Stimulated activated CD4-positive, alpha-beta T cell treated with anti-CD3 and anti-CD28 coated beads, Interleukin-15, amount 100 ng/mL, for 24 hours (primary cell): Measurements from ENCODE around the gene RNF41.
"Not testable (repeated sequence)": the region's sequence is repeated elsewhere in the genome, so short reads cannot be mapped to it uniquely, and the experiment has no call there.

Experiments used
- DNase-seq: peaks from one replicate; pipeline ENCODE4 v3.0.0-alpha.2; 2020

Gene RNF41

GRCh38 chr12:56221757-56222530 lies at the start of gene RNF41:
RNF41 (minus strand) TSS chr12:56221922; CDS start chr12:56214047, 7,875 bp downstream.
- DNase-seq, result peak; percentile 95

GRCh38 chr12:56271031-56271430 lies 49.3 kb upstream of the RNF41 start:
- no peak for DNase-seq

GRCh38 chr12:56267443-56268071 lies 45.8 kb upstream of the RNF41 start:
- DNase-seq, result no peak

GRCh38 chr12:56266693-56267442 lies 45.1 kb upstream of the RNF41 start, which contains the start of gene COQ10A:
COQ10A (plus strand) TSS chr12:56266942; CDS start chr12:56267119, 177 bp downstream.
- peak; percentile 91 for DNase-seq

GRCh38 chr12:56266068-56266692 lies 44.5 kb upstream of the RNF41 start:
- DNase-seq, result not testable (repeated sequence)

- DNase-seq, result peak; percentile 24
Measured at GRCh38 chr12:56262955-56263354, 41.2 kb upstream of the RNF41 start.

- DNase-seq, result no peak
Measured at GRCh38 chr12:56261503-56262232, 39.9 kb upstream of the RNF41 start.

- no peak for DNase-seq
Measured at GRCh38 chr12:56260921-56261320, 39.2 kb upstream of the RNF41 start.

GRCh38 chr12:56260380-56260779 lies 38.7 kb upstream of the RNF41 start:
- DNase-seq, result no peak

GRCh38 chr12:56258820-56259183 lies 37.1 kb upstream of the RNF41 start:
- DNase-seq, result no peak

GRCh38 chr12:56258068-56258819 lies 36.5 kb upstream of the RNF41 start, which contains the start of gene ANKRD52:
ANKRD52 (minus strand) TSS chr12:56258384; CDS start chr12:56258269, 115 bp downstream.
- DNase-seq, result peak; percentile 87

- DNase-seq, result peak; percentile 38
Measured at GRCh38 chr12:56257491-56258067, 35.9 kb upstream of the RNF41 start.

- DNase-seq, result no peak
Measured at GRCh38 chr12:56257071-56257470, 35.3 kb upstream of the RNF41 start.

- no peak for DNase-seq
Measured at GRCh38 chr12:56256326-56256960, 34.7 kb upstream of the RNF41 start.

GRCh38 chr12:56255671-56256070 lies 33.9 kb upstream of the RNF41 start:
- DNase-seq, result no peak

- no peak for DNase-seq
Measured at GRCh38 chr12:56253091-56253490, 31.4 kb upstream of the RNF41 start.

GRCh38 chr12:56252649-56253048 lies 30.9 kb upstream of the RNF41 start:
- no peak for DNase-seq

- no peak for DNase-seq
Measured at GRCh38 chr12:56248711-56249110, 27.0 kb upstream of the RNF41 start.

GRCh38 chr12:56247923-56248322 lies 26.2 kb upstream of the RNF41 start:
- no peak for DNase-seq

GRCh38 chr12:56244494-56244893 lies 22.8 kb upstream of the RNF41 start:
- no peak for DNase-seq

- no peak for DNase-seq
Measured at GRCh38 chr12:56243731-56244181, 22.0 kb upstream of the RNF41 start.
